OCI-LY3 (cell line): ENCODE measurements around the gene KDM2A.

Experiments
- CTCF ChIP-seq: fragments of 200-600, 300-600 bp; sonication (generic); IDR thresholded peaks from 2 replicates; pipeline ENCODE4 v1.5.1; 2014; ENCODE audit warnings: antibody characterized with exemption, low read length, low read depth
- EZH2phosphoT487 ChIP-seq: fragments of 200-600 bp; shearing (Covaris generic); IDR thresholded peaks from 2 replicates; pipeline ENCODE4 v1.6.1; 2018; ENCODE audit warnings: antibody characterized with exemption, mixed run types, low read depth

- TF ChIP-seq CTCF: peak; percentile 7; the same call in 1 of the 2 replicates
- TF ChIP-seq EZH2phosphoT487: no peak
These were observed 167.7 kb downstream of the KDM2A start for GRCh38 chr11:67286621-67287333.
